Effector CD8-positive, alpha-beta T cell (primary cell): Measurements from ENCODE around the gene CASP7.
"Not testable (repeated sequence)": the region's sequence is repeated elsewhere in the genome, so short reads cannot be mapped to it uniquely, and the experiment has no call there.

Experiments used
- DNase-seq: peaks from one replicate; lab custom pipeline; 2025; lab: John Stamatoyannopoulos, UW

CASP7 gene

DNA sequence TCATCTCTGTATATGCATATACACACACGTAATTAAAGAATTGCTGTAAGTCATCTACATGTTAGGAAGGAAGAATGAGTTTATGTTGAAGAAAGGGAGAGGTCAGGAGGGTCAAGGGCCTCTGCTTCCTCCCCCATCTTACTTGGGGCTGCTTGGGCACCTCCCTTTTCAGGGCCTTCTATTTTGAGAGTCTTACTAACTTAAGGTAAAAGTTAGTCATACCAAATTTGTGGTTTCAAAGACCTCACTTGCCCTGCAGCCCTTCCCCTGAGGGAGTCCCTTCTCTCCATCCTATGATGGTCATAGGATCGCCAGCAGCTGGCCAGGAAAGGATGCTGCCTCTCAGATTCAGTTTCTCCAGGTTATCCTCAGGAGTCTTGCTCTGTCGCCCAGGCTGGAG, 74.4 kb downstream of the CASP7 start:
- DNase-seq = no peak

DNA sequence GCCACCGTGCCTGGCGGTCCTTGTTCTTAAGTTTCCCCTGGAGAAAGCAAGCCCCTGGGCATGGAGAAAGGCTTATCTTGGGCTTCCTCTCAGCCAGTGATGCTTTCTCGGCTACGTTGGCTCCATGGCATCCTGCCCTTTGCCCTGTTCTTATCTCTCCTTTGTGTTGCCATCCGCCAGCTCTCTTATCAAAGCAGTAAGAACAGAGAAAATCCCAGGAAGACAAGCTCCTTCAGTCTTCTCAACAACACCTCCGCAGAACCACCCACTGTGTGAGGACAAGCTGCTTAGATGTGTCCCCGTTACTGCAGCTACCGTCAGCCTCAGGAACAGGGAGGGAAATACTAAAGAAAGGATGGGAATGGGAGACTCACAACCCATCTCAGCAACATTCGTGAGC, 75.1 kb downstream of the CASP7 start:
- no peak for DNase-seq

DNA sequence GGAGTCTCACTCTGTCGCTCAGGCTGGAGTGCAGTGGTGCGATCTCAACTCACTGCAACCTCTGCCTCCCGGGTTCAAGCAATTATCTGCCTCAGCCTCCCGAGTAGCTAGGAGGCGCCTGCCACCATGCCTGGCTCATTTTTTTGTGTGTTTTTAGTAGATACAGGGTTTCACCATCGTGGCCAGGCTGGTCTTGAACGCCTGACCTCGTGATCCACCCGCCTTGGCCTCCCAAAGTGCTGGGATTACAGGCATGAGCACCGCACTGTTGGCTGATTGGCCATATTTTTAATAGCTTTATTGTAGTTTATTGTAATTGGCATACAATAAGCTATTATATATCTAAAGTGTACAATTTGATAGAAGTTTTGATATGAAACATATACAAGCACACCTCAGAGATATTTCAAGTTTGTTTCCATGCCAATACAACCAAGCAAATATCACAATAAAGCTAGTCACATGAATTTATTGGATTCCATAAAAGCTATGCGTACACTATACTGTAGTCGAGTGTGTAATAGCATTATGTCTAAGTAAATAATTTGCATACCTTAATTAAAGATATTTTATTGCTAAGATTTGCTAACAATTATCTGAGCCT, 77.3 kb downstream of the CASP7 start:
- no peak for DNase-seq

DNA sequence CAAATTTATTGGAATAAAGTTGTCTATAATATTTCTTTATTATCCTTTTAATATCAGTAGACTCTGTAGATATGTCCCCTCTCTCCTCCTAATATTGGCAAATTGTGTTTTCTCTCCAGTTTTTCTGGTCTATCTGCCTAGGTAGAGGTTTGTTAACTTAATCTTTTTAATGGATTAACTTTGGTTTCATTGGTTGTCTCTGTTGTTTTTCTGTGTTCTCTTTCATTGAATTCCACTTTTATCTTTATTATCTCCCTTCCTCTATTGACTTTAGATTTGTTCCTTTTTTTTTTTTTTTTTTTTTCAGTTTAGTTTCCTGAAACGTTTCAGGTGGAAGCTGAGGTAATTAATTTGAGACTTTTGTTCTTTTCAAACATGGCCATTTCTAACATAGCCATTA, 82.4 kb downstream of the CASP7 start:
- no peak for DNase-seq

DNA sequence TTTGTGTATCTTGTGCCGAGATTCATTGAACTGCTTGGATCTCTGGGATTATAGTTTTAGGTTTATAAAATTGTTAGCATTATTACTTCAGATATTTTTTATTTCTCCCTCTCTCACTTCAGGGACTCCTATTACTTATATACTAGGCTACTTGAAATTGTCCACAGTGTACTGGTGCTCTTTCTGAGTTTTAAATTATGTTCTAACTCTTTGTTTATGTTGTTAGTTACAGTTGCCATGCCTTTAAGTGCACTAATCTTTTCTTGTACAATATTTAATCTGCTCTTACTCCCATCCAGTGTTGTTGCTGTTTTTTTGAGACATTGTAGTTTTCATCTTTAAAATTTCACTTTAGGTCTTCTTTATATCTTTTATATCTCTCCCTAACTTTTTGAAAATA, 84.9 kb downstream of the CASP7 start:
- DNase-seq = no peak

DNA sequence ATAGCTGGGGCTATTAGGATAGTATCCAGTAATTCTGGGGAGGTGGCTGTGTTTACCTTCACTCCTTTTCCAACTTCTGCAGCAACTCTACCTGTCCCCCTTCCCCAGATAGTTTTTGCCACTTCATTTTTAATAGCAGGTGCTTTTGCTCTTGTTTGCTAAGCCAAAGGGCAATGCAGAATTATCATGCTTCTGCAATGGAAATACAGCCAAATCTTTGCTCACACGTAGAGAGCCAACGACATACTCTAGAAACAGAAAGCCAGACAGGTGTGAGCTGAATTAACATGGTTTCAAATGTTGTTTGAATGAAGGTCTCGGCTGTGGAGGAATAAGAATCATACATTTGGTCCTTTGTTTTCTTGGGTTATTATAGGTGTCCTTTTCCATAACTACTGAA, 86.2 kb downstream of the CASP7 start:
- no peak for DNase-seq

DNA sequence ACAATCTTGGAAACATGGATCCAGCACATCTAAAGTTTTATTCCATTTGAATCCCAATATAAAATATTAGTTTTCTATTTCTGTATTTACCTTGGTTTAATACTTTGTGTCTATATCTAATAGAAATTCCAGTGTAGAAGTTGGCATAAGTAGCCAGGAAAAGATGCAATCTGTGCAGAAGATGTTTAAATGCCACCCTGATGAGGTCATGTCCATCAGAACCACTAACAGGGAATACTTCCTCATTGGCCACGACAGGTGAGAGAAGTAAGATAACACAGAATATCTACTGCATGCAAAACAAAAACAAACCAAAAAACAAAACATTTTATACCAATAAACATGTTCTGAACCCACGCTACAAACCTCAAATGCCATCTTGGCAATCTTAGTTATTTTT, 87.5 kb downstream of the CASP7 start:
- DNase-seq = no peak

DNA sequence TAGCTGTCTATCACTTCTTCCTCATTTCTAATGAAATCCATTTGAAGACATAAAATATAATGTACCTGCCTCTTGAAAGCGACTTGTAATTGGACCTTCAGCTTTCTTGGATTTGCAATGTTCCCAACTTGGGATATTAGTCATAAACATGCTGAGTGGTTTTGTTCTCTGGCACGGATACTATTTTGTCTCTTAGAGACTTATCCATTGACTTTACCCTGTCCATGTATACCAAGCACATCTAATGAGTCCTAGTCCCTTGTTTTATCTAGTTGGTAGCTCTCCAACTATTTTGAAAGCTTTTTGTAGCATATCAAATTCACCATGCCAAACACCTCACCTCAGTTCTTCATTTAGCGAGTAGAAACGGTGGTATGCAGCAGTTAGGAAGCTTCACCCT, 90.6 kb downstream of the CASP7 start:
- DNase-seq = no peak

DNA sequence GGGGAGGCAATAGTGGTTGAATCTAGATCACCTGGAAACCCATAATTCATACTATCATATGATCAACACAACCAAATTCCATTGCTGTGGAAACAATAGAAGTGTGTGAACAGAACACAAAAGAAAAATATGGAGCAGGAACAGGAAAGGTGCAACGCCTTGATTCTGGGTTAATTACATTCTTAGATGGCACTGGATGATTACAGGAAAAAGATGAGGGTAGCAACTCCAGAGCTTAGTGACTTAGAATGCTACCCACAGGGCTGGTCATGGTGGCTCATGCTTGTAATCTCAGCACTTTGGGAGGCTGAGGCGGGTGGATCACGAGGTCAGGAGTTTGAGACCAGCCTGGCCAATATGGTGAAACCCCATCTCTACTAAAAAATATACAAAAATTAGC, 91.4 kb downstream of the CASP7 start:
- DNase-seq = not testable (repeated sequence)

DNA sequence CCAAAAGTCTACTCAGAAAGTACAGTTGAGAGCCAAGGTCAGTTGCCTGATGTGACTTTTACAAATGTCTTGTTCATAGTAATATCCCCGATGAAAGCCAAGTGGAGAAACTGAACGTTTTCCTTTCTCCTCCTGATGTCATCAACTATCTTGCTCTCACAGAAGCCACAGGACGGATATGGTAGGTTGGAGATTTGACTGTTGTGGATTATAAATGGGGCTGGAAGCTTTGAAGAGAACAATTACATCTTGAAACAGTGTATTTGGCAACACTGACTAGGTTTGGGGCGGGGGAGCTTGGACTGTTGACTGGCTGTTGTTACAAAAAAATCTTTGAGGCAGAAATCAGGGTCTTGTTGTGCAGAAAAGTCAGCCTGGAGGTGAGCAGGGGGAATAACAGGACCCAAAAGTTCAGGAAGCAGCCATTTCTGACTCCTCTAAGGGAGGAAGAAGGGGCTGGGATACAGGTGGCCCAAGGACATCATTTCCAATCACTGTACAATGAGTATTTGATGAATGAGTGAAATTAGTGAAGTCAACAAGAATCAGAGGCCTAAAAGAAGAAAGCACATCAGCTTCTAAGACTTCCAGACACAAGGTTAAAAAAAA, 96.1 kb downstream of the CASP7 start:
- no peak for DNase-seq

DNA sequence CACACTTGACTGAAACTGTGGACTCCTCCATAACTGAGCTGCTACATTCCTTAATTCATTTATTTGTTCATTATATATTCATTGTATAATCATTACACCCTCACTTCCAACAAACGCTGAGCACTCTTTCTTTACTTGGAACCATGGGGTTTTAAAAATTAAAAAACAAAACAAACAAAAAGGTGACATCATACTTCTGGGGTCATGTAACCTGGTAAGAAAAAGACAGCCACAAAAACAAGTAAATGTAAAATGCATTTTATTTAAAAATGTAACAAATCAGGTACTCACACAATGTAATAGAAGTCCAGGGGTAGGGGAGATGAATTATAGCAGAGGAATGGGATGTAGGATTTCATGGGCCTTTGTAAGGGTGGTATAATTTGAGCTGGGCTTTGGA, 96.8 kb downstream of the CASP7 start:
- no peak for DNase-seq
